NT2/D1 (cell line): Measurements from ENCODE around the gene TAF11L2.

Experiments used
- SUZ12 ChIP-seq: IDR thresholded peaks from 2 replicates; pipeline ENCODE4 v1.6.1; 2011; ENCODE audit not compliant: insufficient read length, insufficient read depth; ENCODE audit errors: extremely low read depth
- YY1 ChIP-seq: IDR thresholded peaks from 2 replicates; pipeline ENCODE4 v1.6.1; 2011; ENCODE audit not compliant: insufficient read length, insufficient read depth
- ZNF274 ChIP-seq: IDR thresholded peaks from 2 replicates; pipeline ENCODE4 v1.6.1; 2011; ENCODE audit warnings: mild to moderate bottlenecking, low read depth, low read length

GRCh38 chr5:17477043-17477442, 21.0 kb upstream of the TAF11L2 start:
- TF ChIP-seq ZNF274, result no peak
- no peak for TF ChIP-seq YY1
- TF ChIP-seq SUZ12, result no peak
